ENCODE data around the gene EEF1AKMT1.

The EEF1AKMT1 gene

DNA sequence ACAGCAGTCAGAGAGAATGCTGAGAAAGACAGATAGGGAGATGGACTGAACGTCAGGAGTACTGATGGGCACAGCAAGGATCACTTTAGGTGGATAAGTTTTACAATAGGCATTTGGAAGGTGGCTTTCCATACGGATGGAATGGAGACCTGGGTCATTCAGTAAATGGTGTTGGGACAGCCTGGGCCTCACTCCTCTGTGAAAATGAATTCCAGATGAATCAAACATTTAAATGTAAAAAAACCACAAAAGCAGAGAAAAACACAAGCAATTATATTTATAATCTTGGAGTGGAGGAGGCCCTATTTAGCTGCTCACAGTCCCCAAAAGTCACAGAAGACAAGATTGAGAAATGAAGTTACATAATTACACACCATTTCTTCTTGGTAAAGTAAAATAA is 65.5 kb downstream of the EEF1AKMT1 start:
- peaks cover 2% of the 10 kb centered on the region; the same call in 1 of the 2 replicates for H3K4me1 ChIP-seq
- TF ChIP-seq, protein P1, sequence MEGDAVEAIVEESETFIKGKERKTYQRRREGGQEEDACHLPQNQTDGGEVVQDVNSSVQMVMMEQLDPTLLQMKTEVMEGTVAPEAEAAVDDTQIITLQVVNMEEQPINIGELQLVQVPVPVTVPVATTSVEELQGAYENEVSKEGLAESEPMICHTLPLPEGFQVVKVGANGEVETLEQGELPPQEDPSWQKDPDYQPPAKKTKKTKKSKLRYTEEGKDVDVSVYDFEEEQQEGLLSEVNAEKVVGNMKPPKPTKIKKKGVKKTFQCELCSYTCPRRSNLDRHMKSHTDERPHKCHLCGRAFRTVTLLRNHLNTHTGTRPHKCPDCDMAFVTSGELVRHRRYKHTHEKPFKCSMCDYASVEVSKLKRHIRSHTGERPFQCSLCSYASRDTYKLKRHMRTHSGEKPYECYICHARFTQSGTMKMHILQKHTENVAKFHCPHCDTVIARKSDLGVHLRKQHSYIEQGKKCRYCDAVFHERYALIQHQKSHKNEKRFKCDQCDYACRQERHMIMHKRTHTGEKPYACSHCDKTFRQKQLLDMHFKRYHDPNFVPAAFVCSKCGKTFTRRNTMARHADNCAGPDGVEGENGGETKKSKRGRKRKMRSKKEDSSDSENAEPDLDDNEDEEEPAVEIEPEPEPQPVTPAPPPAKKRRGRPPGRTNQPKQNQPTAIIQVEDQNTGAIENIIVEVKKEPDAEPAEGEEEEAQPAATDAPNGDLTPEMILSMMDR (IDR thresholded peaks at IDR 0.05; ENCODE audit: low read depth, low read length), result no peak
- DNase-seq, result no peak
- no peak overlapping the region for H3K4me3 ChIP-seq (ENCODE audit: low read depth, low read length)
- no peaks in the 10 kb centered on the region for H3K27me3 ChIP-seq
- no peaks in the 10 kb centered on the region for H3K9me3 ChIP-seq
- H3K36me3 ChIP-seq, result no peaks in the 10 kb centered on the region

GRCh38 chr13:20706661-20707060 is 67.1 kb downstream of the EEF1AKMT1 start:
- TF ChIP-seq, protein P1 (IDR thresholded peaks at IDR 0.05; ENCODE audit: low read depth, low read length), result no peak
- no peak for DNase-seq

GRCh38 chr13:20704459-20705069 is 69.2 kb downstream of the EEF1AKMT1 start:
- H3K27me3 ChIP-seq, result peaks cover 5% of the 10 kb centered on the region
- no peaks in the 10 kb centered on the region for H3K36me3 ChIP-seq
- no peaks in the 10 kb centered on the region for H3K4me1 ChIP-seq
- DNase-seq, result no peak
- no peaks in the 10 kb centered on the region for H3K9me3 ChIP-seq
- TF ChIP-seq, protein P1 (IDR thresholded peaks at IDR 0.05; ENCODE audit: low read depth, low read length), result no peak
- no peak overlapping the region for H3K4me3 ChIP-seq (ENCODE audit: low read depth, low read length)

More at GRCh38 chr13:20706661-20707060, 67.1 kb downstream of the EEF1AKMT1 start:
- Histone ChIP-seq H3K36me3 (no peaks in the 10 kb centered on the region), H3K9me3 (no peaks in the 10 kb centered on the region), H3K27me3 (peaks cover 4% of the 10 kb centered on the region), H3K4me3 (ENCODE audit: low read depth, low read length) (no peak overlapping the region), H3K4me1 (no peaks in the 10 kb centered on the region)

DNA sequence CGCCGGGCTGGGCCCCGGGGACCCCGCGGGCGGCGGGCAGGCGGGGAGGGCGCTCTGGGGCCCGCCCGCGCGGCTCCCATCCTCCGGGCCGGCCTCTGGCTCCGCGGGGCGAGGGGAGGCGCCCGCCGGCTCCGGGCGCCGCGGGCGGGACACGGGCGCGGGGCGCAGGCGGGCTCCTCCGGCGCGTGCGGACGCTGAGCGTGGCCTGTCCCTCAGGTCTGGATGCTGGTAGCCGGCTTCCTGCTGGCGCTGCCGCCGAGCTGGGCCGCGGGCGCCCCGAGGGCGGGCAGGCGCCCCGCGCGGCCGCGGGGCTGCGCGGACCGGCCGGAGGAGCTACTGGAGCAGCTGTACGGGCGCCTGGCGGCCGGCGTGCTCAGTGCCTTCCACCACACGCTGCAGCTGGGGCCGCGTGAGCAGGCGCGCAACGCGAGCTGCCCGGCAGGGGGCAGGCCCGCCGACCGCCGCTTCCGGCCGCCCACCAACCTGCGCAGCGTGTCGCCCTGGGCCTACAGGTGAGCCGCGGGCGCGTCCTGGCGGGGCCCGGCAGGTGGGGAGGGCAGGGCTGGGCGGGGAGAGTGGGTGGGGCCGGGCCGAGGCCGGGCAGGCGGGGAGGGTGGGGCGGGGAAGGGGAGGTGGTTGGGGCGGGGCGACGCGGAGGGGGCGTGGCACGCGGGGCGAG is 69.8 kb downstream of the EEF1AKMT1 start:
- Histone ChIP-seq H3K4me3 (ENCODE audit: low read depth, low read length) (peak overlapping the region; percentile 31), H3K27me3 (peaks cover 5% of the 10 kb centered on the region), H3K4me1 (no peaks in the 10 kb centered on the region), H3K36me3 (no peaks in the 10 kb centered on the region), H3K9me3 (no peaks in the 10 kb centered on the region)
- TF ChIP-seq, protein P1 (IDR thresholded peaks at IDR 0.05; ENCODE audit: low read depth, low read length), result peak; percentile 43
- peak; percentile 89 for DNase-seq

DNA sequence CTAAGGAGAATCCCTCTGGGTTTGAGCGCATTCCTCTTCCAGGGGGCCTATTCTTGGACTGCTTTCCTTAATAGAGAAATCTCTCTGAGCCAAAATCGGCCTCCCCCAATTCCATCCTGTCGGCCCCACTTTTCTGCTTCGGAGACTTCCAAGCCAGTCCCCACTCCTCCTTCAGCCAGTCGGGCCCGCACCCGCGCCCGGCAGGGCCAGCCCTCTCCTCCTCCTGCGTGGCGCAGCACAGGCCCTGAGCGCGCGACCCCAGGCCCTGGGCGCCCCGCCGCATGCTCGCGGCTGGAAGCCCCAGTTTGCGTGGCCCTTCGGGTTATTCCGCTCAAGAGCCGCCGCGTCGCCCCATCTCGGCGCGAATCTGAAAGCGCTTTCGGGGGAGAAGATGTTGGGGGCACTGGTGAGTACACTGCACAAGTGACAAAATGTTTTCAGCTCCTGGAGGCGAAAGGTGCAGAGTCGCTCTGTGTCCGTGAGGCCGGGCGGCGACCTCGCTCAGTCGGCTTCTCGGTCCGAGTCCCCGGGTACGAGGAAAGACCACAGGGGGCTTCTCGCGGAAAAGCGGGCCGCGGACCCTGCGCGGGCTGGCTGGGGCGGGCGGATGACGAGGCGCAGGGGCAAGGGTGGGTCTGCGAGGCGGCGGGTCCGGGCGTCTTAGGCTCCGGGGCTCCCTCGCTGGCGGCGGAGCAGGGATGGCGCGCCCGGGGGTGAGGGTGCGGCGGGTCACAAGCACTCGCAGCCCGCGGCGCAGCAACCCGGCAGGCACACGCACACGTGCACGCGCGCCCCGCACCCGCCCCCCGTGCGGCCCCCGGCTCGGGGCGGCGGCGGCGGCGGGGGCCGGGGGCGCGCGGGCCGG is 70.6 kb downstream of the EEF1AKMT1 start, which contains the start of gene IL17D:
TSS of gene IL17D (plus strand) at position 785 of the 865 bp plus-strand sequence. CDS start 303 bp downstream, outside the sequence.
- no peaks in the 10 kb centered on the region for H3K9me3 ChIP-seq
- H3K36me3 ChIP-seq, result no peaks in the 10 kb centered on the region
- peak within 1 kb of the TSS; percentile 80 for H3K4me3 ChIP-seq (ENCODE audit: low read depth, low read length)
- peak; percentile 52 for DNase-seq
- TF ChIP-seq, protein P1 (IDR thresholded peaks at IDR 0.05; ENCODE audit: low read depth, low read length), result no peak
- H3K27me3 ChIP-seq, result peaks cover 5% of the 10 kb centered on the region
- no peaks in the 10 kb centered on the region for H3K4me1 ChIP-seq

All from BE2C (cell line).